HG03469 (cell line): Measurements from ENCODE around the gene C10orf105.

ENCODE experiments used
- ATAC-seq: cut with Tn5 transposase; IDR thresholded peaks from one replicate; pipeline ENCODE4 v1.9.1; 2021; ENCODE audit warnings: mild to moderate bottlenecking, moderate library complexity, moderate number of reproducible peaks; ENCODE audit not compliant: unreplicated experiment

The C10orf105 gene, protein sequence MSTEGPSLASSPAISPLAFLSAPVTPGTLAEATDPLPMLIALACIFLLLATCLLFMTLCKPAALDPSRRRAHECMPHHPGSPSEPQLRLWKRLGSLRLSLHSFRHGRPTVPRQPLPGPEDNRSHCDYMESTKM

DNA sequence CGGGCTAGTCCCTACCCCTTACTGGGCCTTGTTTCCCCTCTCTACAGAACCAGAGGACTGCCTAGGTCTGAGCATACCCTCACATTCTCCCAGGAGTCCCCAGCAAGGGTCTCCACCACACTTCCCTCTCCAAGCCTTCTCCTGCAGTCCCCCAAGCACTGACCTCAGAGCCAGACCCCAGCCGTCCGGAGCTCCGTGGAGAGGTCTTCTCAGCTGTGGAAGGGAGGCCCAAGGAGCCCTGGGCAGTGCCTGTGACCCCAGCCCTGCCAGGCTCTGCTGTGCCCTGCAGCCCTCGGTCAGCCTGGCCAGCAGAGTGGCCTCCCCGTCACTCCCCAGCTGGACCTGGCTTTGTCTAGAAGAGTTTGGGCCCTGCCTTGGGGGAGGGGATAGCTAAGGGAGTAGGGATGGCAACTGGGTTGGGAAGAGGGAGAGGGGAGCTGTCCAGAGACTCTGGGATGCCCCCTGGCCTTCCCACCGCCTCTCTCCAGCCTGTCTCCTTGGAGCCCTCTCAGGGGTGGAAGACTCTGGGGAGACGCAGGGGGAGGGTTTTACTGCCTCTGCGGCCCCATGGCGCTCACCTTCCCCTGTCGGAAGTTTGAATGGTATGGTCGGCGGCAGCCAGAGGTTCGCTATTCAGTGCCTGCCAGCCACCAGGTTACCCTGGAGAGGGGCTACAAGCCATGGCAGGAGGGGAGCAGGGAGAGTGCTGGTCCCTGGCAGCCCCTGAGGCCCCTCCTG is at the start of gene C10orf105:
Gene C10orf105 (minus strand): TSS at position 315 of the 738 bp plus-strand sequence. CDS start 3,441 bp downstream, outside the sequence.
- ATAC-seq, result no peak

DNA sequence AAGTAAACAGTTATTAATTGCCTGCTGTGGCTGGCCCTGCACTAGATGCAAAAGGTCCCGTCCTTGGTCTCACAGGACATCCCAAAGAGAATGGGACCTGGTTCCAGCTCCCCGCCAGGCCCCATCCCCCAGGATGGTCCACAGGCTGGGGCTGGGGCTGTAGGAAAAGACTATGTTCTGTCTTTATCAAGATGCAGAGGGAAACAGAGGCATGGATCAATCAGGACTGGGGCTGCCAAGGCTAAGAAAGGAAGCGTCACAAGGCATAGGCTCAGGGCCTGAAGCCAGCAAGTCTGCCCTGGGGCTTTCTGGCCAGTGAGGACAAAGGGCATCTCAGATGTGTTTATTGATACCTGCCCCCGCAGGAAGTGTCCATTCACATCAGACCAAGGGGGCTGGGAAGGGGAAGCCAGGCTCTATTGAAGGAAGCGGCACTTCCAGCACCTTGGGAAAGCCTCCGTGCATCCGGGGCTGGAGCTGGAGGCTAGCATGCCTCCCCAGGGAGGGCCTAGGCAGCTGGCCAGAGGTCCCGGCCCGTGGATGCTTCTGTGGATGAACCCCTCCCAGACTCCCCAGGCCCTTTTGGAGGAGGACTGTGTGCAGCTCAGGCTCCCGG is 48.0 kb upstream of the C10orf105 start:
- ATAC-seq, result no peak

DNA sequence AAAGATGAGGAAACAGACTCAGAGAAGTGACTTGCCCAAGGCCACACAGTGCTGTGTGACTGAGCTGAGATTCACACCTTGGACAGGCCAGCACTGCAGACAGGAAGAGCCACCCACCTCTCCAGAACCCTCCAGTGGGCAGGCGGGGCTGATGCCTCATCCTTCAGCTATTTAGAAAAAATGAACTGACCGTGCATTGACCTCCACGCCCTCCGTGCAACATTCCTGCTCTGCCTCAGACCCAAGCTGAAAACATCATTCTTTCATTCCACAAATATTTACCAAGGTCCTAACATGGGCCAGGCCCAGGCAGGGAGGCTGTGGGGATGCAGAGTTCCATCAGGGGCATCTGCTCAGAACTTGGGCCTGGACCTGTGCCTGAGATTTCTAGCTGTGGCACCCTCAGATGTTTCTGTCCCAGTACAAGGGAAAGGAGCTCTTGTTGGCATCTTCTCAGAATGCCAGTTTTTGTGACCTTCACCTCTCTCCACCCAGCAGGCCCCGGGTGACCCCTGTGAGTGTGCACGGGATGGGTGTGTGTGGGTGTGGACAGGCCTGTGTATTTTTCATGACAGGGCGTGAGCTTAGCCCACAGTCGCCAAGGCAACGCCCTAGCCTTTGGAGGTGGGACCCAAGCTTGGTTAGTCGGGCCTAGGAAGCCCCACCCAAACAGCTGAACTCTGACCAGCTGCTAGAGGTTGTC is 47.3 kb upstream of the C10orf105 start:
- ATAC-seq, result no peak

DNA sequence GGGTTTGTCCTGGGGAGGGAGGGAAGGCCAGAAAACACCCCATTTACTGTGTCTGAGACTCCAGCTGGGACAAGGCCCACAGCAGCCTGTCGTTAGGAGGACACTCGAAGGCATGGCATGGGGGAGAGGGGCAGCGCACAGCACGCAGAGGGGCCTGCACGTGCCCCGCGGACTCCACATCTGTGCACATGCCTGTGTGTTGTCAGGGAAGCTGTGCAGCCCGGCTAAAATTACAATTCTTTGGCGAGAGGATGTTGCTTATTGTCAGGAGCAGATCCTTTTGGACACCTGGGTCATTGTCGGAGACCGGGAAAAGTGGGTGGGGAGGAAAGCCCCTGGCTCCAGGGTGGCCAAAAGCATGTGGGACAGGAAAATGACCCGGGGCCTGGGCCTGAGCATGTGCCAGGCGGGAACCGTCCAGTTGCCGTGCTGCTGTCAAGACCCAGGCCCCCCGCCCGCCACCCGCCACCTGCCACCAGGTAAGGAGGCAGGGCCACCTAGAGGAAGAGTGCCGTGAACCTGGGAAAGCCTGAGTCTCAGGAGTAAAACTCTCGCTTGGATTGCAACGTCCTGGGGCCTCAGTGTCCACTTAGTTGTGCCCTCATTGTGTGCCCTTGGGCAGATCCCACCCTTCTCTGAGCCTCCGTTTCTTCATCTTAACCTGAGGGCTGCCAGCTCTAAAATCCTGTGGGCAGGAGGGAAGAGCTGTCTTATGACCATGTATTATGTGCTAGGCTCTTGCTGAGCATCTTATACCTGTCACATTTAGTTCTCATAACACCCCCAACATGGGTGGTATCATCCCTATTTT is 46.5 kb upstream of the C10orf105 start:
- no peak for ATAC-seq

DNA sequence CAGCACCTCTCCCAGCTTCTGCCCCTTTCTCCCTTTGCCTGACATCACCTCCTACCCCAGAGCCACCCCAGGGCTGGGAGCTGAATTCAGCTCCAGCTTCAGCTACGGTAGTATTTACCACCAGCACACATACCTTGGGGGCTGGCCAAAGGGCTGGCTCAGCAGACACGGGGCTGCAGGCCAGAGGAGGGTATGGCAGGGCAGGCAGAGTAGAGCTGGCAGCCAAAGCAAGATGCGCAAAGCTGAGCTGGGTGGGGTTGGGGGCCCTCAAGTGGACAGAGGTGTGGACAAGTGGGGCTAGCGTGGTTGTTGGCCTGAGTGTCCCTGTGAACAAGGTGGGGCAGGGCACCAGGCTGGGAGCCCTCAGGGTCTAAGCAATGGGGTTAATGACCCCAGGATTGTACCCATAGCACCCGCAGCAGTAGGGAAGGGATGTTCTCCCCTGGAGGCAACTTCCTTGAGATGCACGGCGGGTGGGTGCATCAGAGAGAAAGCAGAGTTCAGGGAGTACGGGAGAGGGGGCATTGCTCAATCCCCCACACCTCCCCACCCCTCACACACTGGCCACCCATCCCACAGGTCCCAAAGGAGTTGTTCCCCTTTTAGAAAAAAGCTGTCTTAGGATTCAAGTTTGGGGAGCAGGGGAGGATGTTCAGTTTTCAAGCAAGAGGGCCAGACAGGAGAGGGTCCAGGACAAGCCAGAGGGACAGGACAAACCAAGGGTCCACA is 45.8 kb upstream of the C10orf105 start:
- no peak for ATAC-seq

DNA sequence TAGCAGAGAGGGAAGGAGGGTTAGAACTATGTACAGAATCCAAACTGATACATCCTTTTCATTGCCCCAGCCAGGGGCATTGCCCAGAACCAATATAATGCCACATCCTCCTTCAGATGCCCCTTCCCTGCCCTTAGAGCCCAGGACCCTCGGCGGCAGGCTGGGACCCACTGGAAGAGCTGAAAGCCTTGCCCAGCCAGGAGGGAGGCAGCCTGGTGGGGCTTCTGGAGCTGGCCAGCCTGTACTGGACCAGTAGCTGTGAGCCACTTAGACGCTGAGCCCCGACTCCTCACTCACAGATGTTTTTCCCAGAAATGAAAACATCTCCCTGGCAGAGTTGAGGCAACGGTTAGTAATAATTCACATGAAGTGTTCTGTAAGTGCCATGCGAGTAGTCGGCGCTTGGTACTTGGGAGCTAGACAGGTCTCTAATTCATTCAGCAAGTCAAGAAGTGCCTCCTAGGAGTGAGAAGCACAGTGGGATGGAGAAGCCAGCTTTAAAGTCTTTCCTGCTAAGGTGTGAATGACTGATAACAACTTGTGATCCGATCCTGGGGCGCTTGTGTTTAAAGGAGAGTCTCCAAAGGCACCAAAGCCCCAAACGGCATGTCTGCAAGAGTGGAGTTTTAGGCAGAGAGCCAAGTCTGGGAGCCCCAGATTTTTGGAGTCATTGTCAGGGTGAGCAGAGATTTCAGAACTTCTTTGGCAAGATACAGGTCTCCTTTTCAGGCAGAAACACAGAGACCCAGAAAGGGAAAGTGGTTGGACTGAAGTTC is 44.0 kb upstream of the C10orf105 start:
- ATAC-seq, result no peak

DNA sequence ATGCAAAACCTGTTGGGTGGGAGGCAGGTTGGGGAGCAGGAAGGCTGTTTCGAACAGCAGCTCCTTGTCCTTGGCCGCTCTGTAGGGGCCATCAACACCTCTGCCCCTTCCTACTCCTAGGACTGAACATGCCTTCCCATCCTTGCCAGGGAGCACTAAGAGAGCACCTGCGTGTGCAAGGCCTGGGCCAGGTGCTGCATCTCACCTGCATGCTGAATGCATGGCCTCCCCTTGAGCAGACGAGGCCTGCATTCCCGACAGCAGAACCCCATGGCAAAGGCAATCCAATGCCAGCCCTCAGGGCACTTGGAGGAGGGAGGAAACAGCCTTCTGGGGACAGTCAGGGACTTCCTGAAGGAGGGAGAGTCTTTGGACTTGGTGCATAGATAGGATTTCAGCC is 42.7 kb upstream of the C10orf105 start:
- ATAC-seq, result no peak

DNA sequence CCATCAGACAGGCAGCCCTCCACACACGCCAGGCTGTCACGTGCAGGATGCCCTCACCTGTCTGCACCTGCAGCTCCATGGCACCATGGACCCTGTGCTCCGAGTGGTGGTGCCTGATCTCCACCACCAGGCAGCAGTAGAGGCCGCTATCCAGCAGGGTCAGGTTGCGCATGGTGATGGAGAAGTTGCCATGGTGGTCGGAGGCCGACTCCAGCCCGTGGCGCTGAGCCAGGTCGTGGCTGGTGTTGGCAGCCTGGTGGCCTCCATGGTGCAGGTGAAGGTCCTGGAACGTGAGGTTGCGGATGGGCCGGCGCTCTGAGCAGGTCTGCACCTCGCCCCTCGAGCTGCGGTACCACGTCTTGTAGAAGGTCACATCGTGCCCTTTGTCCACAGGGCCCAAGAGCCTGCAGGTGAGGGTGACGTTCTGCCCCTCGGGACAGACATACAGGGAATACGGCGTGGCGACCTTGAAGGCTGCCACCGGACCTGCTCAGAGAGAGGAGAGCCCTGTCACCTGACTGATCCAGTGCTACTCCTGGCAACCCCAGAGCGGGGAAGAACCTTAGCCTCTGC is 42.0 kb upstream of the C10orf105 start:
- ATAC-seq, result no peak

DNA sequence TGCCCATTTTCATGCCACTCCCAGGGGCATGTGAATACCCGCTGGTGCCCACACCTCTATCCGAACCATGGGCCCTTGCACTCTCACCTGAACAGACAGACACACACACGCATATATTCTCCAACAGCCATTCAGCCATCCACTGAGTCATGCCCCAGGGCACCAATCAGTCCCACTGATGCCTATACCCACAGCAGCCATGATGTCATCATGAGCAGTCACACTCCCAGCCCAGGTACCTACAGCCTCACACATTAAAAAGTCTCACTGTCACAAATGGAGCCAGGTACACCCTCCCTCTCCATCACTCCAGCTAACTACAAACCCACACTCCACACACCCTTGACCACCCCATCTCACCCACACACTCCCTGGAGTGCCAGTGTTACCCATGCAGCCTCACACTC is 41.5 kb upstream of the C10orf105 start:
- no peak for ATAC-seq

DNA sequence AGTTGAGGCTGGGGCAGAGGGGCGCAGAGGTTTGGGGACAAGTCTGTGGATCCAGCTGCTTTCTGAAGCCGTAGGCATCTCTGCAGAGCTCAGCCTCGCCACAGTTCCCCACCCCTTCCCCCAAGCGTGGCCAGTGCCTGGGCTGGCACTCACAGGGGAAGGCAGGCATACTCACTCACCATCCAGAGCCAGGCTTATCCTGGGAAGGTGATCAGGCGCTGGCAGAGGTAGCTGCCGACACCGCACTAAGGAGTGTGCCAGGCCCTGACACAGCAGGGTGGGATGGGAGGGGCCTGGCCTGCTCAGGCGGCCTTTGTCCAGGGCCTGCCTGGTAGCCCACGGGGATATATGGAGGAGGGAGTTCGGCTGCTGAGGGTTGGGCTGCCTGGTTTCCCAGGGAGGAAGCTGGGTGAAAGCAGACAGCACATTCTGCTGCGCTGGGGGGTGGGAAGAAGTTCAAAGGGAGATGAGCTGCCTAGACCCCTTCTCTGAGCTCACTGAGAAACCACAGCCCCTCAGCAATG is 37.9 kb upstream of the C10orf105 start:
- no peak for ATAC-seq

DNA sequence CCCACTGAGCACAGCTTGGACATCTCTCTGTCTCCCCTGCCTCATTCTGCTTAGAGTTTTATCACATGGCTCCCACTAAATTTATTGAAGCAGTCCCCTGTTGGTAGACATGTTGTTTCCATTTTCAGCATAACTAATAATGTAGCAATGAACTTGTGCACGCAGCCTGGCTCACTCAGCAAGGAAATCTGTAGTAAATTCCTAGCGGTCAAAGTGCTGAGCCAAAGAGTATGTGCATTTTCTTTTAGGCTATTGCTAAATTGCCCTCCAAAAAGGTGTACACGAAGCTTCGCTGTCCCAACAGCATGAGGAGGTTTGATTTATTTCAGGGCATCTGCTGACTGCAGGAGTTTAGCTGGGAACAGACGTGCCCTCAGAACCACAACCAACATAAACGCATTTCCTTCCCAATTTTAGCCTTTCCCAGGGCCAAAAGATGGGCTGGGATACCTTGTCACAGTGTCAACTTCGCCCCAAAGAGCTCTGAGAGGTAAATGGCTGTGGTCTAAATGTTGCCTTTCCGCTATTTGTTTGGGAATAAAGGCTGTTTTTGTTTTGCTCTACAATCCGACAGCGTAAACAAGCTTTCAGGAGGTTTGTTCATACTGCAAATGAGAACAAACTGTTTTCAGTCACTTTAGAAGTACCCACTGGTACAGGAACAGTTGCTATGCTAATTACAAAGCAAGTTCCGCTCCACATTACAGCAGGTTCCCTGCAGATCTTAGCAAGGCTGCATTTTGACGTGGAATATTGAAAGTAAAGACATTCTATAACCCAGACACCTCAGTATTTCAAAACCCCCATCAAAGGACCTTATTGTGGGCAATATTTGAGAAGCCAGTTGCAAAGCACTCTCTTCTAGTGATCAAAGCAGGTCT is 37.0 kb upstream of the C10orf105 start:
- ATAC-seq, result no peak

DNA sequence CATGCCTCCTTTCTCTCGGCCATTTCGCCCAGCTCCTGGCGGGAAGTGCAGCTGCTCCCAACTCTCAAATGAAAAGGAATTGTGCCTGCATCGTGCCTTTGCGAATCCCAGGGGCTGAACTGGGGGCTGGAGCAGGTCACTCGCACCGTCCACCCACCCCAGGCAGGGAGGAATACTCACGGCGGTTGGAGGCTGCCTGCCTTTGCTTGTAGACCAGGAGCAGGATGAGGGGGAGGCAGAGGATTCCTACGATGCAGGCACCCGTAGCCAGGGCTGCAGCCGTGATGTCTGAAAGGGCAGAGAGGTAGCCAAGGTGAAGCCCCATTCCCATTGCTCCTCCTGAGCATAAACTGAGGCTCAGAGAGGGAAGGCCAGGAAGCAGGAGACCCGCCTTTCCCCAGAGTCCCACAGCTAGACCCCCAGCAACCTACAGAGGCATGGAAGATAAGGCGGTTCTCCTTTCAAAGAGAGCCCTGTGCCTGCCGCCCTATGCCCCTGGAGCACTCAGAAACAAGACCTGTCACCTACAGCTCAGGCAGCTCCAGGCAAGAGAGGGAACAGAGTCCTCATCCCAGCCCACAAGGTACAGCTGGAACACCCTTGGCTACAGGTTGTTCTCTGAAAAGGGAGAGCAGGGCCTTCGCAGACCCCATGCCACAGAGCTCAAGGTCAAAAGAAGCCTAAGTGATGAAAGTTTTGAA is 35.8 kb upstream of the C10orf105 start:
- ATAC-seq, result no peak

DNA sequence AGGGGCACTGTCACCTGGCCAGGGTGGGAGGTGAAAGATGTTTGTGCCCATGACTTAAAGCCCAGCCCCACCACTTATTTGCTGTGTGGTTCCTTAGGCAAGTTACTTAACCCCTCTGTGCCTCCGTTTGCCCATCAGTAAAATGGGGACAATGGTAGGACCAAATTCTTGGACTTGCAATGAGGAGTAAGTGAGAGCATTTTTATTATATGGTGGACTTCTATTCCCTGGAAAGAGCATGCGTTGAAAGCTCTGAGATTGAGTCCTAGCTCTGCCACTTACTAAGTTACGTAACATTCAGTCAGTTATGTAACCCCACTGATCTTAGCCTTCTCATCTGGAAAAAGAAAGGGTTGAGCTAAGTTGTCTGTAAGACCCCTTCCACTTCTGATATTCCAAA is 35.0 kb upstream of the C10orf105 start:
- no peak for ATAC-seq

DNA sequence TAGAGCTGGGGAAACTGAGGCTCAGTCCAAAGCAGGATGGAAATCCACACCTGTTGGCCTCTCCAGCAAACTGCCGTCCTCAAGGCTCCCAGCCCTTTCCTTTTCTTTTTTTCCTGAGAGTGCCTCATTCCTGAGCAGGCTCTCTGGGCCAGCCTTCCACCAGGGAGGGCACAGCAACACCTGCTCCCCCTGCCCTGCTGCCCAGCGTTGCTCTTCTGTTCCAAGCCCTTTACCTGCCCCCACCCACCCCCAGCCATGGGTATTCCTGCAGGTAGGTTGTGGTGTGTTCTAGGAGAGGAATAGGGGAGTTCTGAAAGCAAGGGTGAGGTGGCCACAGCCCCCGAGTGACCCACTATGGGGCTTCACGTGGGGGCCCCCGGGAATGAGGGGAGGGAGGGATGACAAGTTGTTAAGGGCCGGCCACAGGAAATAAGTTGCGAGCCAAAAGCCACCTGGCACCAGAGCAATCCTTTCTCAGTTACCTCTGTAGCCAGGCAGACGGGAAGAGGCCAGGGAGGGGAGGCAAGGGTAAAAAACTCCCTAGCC is 34.5 kb upstream of the C10orf105 start:
- no peak for ATAC-seq

DNA sequence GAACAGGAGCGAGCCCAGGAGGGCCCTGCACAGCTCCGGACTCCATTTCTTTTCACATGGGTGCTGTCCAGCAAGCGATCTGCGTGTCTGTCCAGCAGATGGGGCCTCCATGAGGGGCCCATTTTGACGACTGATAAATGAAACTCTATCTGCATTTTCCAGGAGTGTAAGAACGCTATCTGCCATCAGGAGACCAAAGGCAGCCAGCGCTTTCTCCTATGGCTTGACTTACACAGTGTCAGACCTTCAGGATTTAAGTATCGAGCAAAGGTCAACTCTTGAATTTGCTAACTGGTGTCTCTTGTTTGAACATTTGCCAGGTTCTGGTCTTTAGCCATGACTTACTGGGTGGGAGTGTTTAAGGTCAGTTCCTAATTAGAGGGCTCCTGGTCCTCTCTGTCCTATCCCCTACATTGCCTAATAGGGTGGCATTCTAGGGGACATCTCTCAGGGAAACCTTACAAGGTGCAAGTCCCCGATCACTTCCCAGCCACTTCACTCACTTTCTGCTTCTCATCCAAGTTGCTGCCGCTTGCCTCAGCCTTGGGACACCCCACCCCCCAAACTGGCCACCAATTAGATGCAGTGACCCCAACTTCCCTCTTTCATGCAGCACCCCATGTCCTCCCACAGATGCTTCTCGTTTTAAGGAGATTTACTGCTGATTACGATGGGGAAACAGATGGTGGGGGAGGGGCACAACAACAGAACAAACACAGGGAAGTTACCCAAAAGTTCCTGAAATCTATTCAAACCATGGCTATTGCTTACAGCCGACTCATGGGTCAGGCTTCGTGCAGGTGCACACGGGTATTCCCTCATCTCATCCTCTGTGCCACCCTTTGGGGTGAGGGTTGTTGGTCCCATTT is 33.7 kb upstream of the C10orf105 start:
- ATAC-seq, result no peak
